CD14-positive monocyte (primary cell): ENCODE results near the gene TDRD9. TPM values are rescaled to one million over a fixed set of nuclear protein-coding genes. Genes with fewer than 3 reads are reported as not detected.

Experiments used
- DNase-seq, 3 donors: peaks; one replicate each; pipeline ENCODE4 v3.0.0-alpha.2; 2011 to 2022
- H2AFZ ChIP-seq: 2 replicates; pipeline ENCODE4 v1.6.0; 2012; ENCODE audit warnings: mild to moderate bottlenecking, low read depth, low read length, inconsistent platforms; ENCODE audit not compliant: insufficient read depth, poor library complexity, severe bottlenecking
- H3K27ac ChIP-seq, 2 donors: 1 replicate in 1 of 2; 2 replicates in 1 of 2; pipeline ENCODE4 v1.5.1; 2012 to 2013; ENCODE audit warnings: low read length in 2 of 2, control low read depth in 1 of 2, inconsistent platforms in 1 of 2, low read depth in 1 of 2, mild to moderate bottlenecking in 1 of 2
- H3K27me3 ChIP-seq, 2 donors: one replicate each; pipeline versions ENCODE4 v1.6.0 to v1.6.1; 2011 to 2013; ENCODE audit warnings: low read length in 2 of 2; ENCODE audit not compliant: control insufficient read depth in 2 of 2, insufficient read depth in 2 of 2
- H3K36me3 ChIP-seq, 2 donors: replicated peaks in 1 of 2; 1 replicate in 1 of 2; 2 replicates in 1 of 2; pipeline versions ENCODE4 v1.5.1 to v1.6.1; 2012 to 2013; ENCODE audit warnings: low read length in 2 of 2, control low read depth in 1 of 2, inconsistent platforms in 1 of 2, mild to moderate bottlenecking in 1 of 2; ENCODE audit not compliant: insufficient read depth in 2 of 2, control insufficient read depth in 1 of 2
- H3K4me1 ChIP-seq, 2 donors: 1 replicate in 1 of 2; 2 replicates in 1 of 2; pipeline versions ENCODE4 v1.5.1 to v1.6.1; 2012 to 2013; ENCODE audit warnings: low read length in 2 of 2, control low read depth in 1 of 2, inconsistent platforms in 1 of 2, mild to moderate bottlenecking in 1 of 2, moderate library complexity in 1 of 2; ENCODE audit not compliant: insufficient read depth in 2 of 2, control insufficient read depth in 1 of 2
- H3K4me2 ChIP-seq: replicated peaks from 2 replicates; pipeline ENCODE3; 2012; ENCODE audit warnings: low read length, moderate library complexity, mild to moderate bottlenecking; ENCODE audit not compliant: poor library complexity, severe bottlenecking; ENCODE audit errors: extremely low read depth
- H3K4me3 ChIP-seq, 3 experiments: fragments of 200-600 bp in 1 of 3; sonication (generic) in 1 of 3; replicated peaks in 1 of 3; 1 replicate in 2 of 3; 2 replicates in 1 of 3; pipeline ENCODE4 v1.5.1; 2011 to 2013; ENCODE audit warnings: low read length in 3 of 3, mild to moderate bottlenecking in 3 of 3, control low read depth in 2 of 3, low read depth in 2 of 3, inconsistent platforms in 1 of 3, moderate library complexity in 1 of 3
- H3K79me2 ChIP-seq: 2 replicates; pipeline ENCODE4 v1.6.0; 2012; ENCODE audit warnings: mild to moderate bottlenecking, control low read depth, inconsistent platforms, low read length, moderate library complexity; ENCODE audit not compliant: insufficient read depth
- H3K9ac ChIP-seq: 2 replicates; pipeline ENCODE4 v1.6.0; 2017; ENCODE audit warnings: low read length, mild to moderate bottlenecking; ENCODE audit not compliant: insufficient read depth, poor library complexity, severe bottlenecking
- H3K9me3 ChIP-seq, 2 donors: replicated peaks in 1 of 2; 1 replicate in 1 of 2; 2 replicates in 1 of 2; pipeline versions ENCODE4 v1.5.1 to v1.6.1; 2012 to 2013; ENCODE audit warnings: low read length in 2 of 2, control low read depth in 1 of 2; ENCODE audit not compliant: control insufficient read depth in 1 of 2, insufficient read depth in 1 of 2
- H4K20me1 ChIP-seq: 2 replicates; pipeline ENCODE4 v1.6.0; 2012; ENCODE audit warnings: mild to moderate bottlenecking, low read length, control low read depth, moderate library complexity; ENCODE audit not compliant: insufficient read depth
- H3K27ac Mint-ChIP-seq, 7 donors: one replicate each; pipeline ENCODE4 v1.8.0; 2020; ENCODE audit warnings: mild to moderate bottlenecking in 7 of 7, mixed read lengths in 7 of 7, moderate library complexity in 6 of 7, inconsistent platforms in 2 of 7
- H3K27me3 Mint-ChIP-seq, 3 donors: one replicate each; pipeline ENCODE4 v1.8.0; 2021 to 2022; ENCODE audit warnings: low read depth in 3 of 3, mild to moderate bottlenecking in 3 of 3, mixed read lengths in 3 of 3, moderate library complexity in 3 of 3, inconsistent platforms in 1 of 3
- H3K36me3 Mint-ChIP-seq, 2 donors: one replicate each; pipeline ENCODE4 v1.8.0; 2020; ENCODE audit warnings: mixed read lengths in 2 of 2, inconsistent platforms in 1 of 2, mild to moderate bottlenecking in 1 of 2
- H3K4me1 Mint-ChIP-seq: one replicate; pipeline ENCODE4 v1.8.0; 2020; ENCODE audit warnings: mild to moderate bottlenecking, mixed read lengths
- H3K4me3 Mint-ChIP-seq, 2 donors: one replicate each; pipeline ENCODE4 v1.8.0; 2020; ENCODE audit warnings: mild to moderate bottlenecking in 2 of 2, mixed read lengths in 2 of 2, moderate library complexity in 1 of 2
- H3K9me3 Mint-ChIP-seq, 7 donors: one replicate each; pipeline ENCODE4 v1.8.0; 2020 to 2022; ENCODE audit warnings: mixed read lengths in 7 of 7, mild to moderate bottlenecking in 6 of 7, moderate library complexity in 6 of 7, inconsistent platforms in 2 of 7
- WGBS: methylation state at CpG from one replicate; pipeline ENCODE4 v1.1.5; 2013; ENCODE audit warnings: missing lambda C conversion rate; ENCODE audit not compliant: insufficient coverage; 5-methylcytosine and 5-hydroxymethylcytosine counted together
- intact Hi-C, 2 donors: fragments of 100-400 bp; cut with micrococcal nuclease; formaldehyde crosslinking; loops; one replicate each; pipeline versions ENCODE4 v1.15.0 to v1.15.1; 2023
- polyA plus RNA-seq, 3 donors: library from polyadenylated mRNA; depleted of rRNA in 1 of 3; unstranded in 2 of 3; stranded (reverse) in 1 of 3; fragments of 300-500 nt in 2 of 3; fragments of >200 nt in 1 of 3; fragmentation: Illumina TruSeq in 2 of 3; gene quantifications; 1 replicate in 2 of 3; 2 replicates in 1 of 3; pipeline ENCODE4 v1.2.3, GENCODE V29; 2012 to 2021
- TF ChIP-seq, protein P1 (sequence below): fragments of 200-600 bp; IDR thresholded peaks from one replicate; pipeline ENCODE4 v1.8.0; 2022; ENCODE audit warnings: antibody characterized with exemption, mild to moderate bottlenecking

The TDRD9 gene
- polyA plus RNA-seq, 3 donors = 7.6 to 12.1 (median 11.8) TPM

DNA sequence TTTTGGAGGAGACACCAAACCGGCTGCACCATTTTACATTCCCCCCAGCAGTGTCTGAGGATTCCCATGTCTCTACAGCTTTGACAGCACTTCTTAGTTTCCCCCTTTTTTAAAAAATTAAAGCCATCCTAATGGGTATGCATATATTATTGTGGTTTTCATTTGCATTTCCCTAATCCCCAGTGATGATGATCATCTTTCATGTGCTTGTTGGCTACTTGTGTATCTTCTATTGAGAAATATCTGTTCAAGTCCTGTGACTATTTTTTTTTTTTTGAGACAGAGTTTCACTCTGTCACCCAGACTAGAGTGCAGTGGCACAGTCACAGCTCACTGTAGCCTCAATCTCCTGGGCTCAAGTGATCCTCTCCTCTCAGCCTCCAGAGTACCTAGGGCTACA, 134.0 kb downstream of the TDRD9 start:
- no peak for DNase-seq
- Histone ChIP-seq H3K9ac (no peak overlapping the region), H3K27ac (no peak overlapping the region), H3K27me3 (no peaks in the 10 kb centered on the region), H4K20me1 (no peaks in the 10 kb centered on the region), H3K4me2 (no peak overlapping the region), H2AFZ (no peak overlapping the region), H3K4me3 (no peak overlapping the region), H3K79me2 (no peaks in the 10 kb centered on the region), H3K36me3 (no peaks in the 10 kb centered on the region), H3K9me3 (peaks cover 9 to 10% of the 10 kb centered on the region in 2 donors), H3K4me1 (no peaks in the 10 kb centered on the region)
- TF ChIP-seq, protein P1, sequence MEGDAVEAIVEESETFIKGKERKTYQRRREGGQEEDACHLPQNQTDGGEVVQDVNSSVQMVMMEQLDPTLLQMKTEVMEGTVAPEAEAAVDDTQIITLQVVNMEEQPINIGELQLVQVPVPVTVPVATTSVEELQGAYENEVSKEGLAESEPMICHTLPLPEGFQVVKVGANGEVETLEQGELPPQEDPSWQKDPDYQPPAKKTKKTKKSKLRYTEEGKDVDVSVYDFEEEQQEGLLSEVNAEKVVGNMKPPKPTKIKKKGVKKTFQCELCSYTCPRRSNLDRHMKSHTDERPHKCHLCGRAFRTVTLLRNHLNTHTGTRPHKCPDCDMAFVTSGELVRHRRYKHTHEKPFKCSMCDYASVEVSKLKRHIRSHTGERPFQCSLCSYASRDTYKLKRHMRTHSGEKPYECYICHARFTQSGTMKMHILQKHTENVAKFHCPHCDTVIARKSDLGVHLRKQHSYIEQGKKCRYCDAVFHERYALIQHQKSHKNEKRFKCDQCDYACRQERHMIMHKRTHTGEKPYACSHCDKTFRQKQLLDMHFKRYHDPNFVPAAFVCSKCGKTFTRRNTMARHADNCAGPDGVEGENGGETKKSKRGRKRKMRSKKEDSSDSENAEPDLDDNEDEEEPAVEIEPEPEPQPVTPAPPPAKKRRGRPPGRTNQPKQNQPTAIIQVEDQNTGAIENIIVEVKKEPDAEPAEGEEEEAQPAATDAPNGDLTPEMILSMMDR = no peak
- intact Hi-C loops = no loop called here
- H3K9me3 Mint-ChIP-seq = peaks cover 7 to 16% (median 13%) of the 10 kb centered on the region in 7 donors
- no peak overlapping the region for H3K4me3 Mint-ChIP-seq
- H3K36me3 Mint-ChIP-seq = peaks cover 13 to 18% of the 10 kb centered on the region in 2 donors
- H3K27me3 Mint-ChIP-seq = peaks cover 0 to 9% (median 7%) of the 10 kb centered on the region in 3 donors
- no CpG with 5 or more reads among the region's 1 CpG for WGBS
- peaks cover 3% of the 10 kb centered on the region for H3K4me1 Mint-ChIP-seq
- H3K27ac Mint-ChIP-seq = no peak overlapping the region

DNA sequence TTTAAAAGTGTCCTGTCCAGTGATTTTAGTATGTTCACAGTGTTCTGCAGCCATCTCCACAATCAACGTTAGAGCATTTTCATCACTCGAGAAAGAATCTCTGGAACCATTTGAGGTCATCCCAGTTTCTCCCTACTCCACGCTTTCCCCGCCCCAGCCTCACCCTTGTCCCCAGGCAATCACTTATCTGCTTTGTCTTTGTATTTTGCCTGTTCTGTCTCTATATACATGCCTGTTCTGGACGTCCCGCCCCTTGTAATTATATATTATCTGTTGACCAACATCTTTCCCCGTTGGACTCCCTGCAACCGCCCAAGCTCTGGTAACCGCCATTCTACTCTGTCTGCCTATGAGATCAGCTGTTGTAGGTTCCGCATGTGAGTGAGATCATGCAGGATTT, 135.7 kb downstream of the TDRD9 start:
- no peak overlapping the region for H3K4me3 Mint-ChIP-seq
- Histone ChIP-seq H3K4me2 (no peak overlapping the region), H3K4me1 (no peaks in the 10 kb centered on the region), H3K27ac (no peak overlapping the region), H3K9me3 (peaks cover 9 to 10% of the 10 kb centered on the region in 2 donors), H3K4me3 (no peak overlapping the region), H4K20me1 (no peaks in the 10 kb centered on the region), H3K27me3 (no peaks in the 10 kb centered on the region), H3K79me2 (no peaks in the 10 kb centered on the region), H2AFZ (no peak overlapping the region), H3K36me3 (no peaks in the 10 kb centered on the region), H3K9ac (no peak overlapping the region)
- H3K9me3 Mint-ChIP-seq = peaks cover 10 to 20% (median 19%) of the 10 kb centered on the region in 7 donors
- intact Hi-C loops = no loop called here
- 92% methylated on average over 2 of the region's 10 CpGs for WGBS
- peaks cover 0 to 7% (median 4%) of the 10 kb centered on the region in 3 donors for H3K27me3 Mint-ChIP-seq
- DNase-seq = no peak
- peaks cover 4% of the 10 kb centered on the region for H3K4me1 Mint-ChIP-seq
- peaks cover 13 to 18% of the 10 kb centered on the region in 2 donors for H3K36me3 Mint-ChIP-seq
- TF ChIP-seq, protein P1 = no peak
- H3K27ac Mint-ChIP-seq = no peak overlapping the region
